ENCODE measurements around the gene CCDC30.
"Not testable (repeated sequence)": the region's sequence is repeated elsewhere in the genome, so short reads cannot be mapped to it uniquely, and the experiment has no call there.

CCDC30 gene

GRCh38 chr1:42453386-42453785 lies 9.7 kb upstream of the CCDC30 start:
- no peak for DNase-seq

- no peak for DNase-seq
Observed at GRCh38 chr1:42454403-42454802, 8.7 kb upstream of the CCDC30 start.

GRCh38 chr1:42456010-42456753 lies 6.9 kb upstream of the CCDC30 start, which contains the start of the genes PPCS and ZMYND12:
Gene PPCS (plus strand): TSS chr1:42456543. CDS start chr1:42456566, 23 bp downstream.
Gene ZMYND12 (minus strand): TSS chr1:42456022. CDS start chr1:42455997, 25 bp downstream.
- peak; percentile 89 for DNase-seq

- peak; percentile 57 for DNase-seq
Observed at GRCh38 chr1:42456754-42457089, 6.4 kb upstream of the CCDC30 start.

GRCh38 chr1:42461196-42461595 lies 1.9 kb upstream of the CCDC30 start:
- no peak for DNase-seq

- no peak for DNase-seq
Observed at GRCh38 chr1:42463921-42464320, 835 bp downstream of the CCDC30 start.

GRCh38 chr1:42466030-42466429 lies 2.9 kb downstream of the CCDC30 start:
- DNase-seq = no peak

- DNase-seq = no peak
Observed at GRCh38 chr1:42469727-42470126, 6.6 kb downstream of the CCDC30 start.

GRCh38 chr1:42476605-42477004 lies 13.5 kb downstream of the CCDC30 start:
- DNase-seq = no peak

- DNase-seq = not testable (repeated sequence)
Observed at GRCh38 chr1:42477354-42477753, 14.3 kb downstream of the CCDC30 start.

GRCh38 chr1:42477775-42478174 lies 14.7 kb downstream of the CCDC30 start:
- DNase-seq = no peak

- no peak for DNase-seq
Observed at GRCh38 chr1:42479621-42480020, 16.5 kb downstream of the CCDC30 start.

- no peak for DNase-seq
Observed at GRCh38 chr1:42480921-42481320, 17.8 kb downstream of the CCDC30 start.

GRCh38 chr1:42482635-42483153 lies 19.6 kb downstream of the CCDC30 start:
- no peak for DNase-seq

GRCh38 chr1:42484382-42484781 lies 21.3 kb downstream of the CCDC30 start:
- no peak for DNase-seq

- no peak for DNase-seq
Observed at GRCh38 chr1:42490237-42490636, 27.2 kb downstream of the CCDC30 start.

- DNase-seq = not testable (repeated sequence)
Observed at GRCh38 chr1:42502031-42502430, 38.9 kb downstream of the CCDC30 start.

GRCh38 chr1:42504535-42505128 lies 41.5 kb downstream of the CCDC30 start:
- DNase-seq = no peak

- DNase-seq = no peak
Observed at GRCh38 chr1:42506576-42506975, 43.5 kb downstream of the CCDC30 start.

GRCh38 chr1:42511581-42512155 lies 48.6 kb downstream of the CCDC30 start:
- DNase-seq = not testable (repeated sequence)

GRCh38 chr1:42518908-42519307 lies 55.8 kb downstream of the CCDC30 start:
- no peak for DNase-seq

GRCh38 chr1:42523171-42523570 lies 60.1 kb downstream of the CCDC30 start:
- no peak for DNase-seq

- no peak for DNase-seq
Observed at GRCh38 chr1:42524330-42524729, 61.2 kb downstream of the CCDC30 start.

- no peak for DNase-seq
Observed at GRCh38 chr1:42529724-42530181, 66.7 kb downstream of the CCDC30 start.

Measured in NCI-H345 (cell line).